NCI-H82 treated with DMSO at 0.1 percent for 48 hours (cell line): ENCODE measurements around the gene GPR180.
A peak's percentile ranks its signal among the peaks of the same experiment; 100 is the strongest.
"Not testable (repeated sequence)": the region's sequence is repeated elsewhere in the genome, so short reads cannot be mapped to it uniquely, and the experiment has no call there.

ENCODE experiments used
- DNase-seq: peaks from one replicate; lab custom pipeline; 2025; ENCODE audit not compliant: unreplicated experiment; lab: John Stamatoyannopoulos, UW

GPR180 gene

DNA sequence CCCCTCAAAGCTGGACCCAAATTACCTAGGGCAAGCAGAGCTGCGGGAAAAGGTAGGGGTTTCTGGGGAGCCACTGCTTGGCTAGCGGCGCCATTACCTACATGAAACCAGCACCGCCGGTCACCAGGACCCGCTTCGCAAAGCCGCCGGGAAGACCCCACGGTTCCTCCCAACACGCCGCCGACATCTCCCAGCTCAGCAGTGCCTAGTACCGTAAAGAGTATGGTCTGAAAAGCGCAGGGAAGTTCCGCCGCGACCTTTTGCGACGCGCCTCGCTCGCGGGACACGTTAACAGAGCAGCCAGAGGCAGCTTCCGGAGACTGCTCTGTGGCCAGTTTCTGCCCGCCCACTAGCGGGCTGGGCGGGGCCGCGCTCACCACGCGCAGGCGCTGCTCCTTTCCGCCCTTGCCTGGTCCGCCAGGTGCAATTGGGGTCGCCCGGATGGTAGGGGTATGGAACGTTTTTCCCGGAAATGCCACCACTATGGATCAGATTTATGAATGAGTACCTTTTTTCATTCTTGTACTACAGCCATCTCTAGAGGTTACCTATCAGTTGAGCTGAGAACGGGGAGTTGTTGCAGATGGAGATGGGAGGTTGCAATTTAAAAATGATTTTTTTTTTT is 5.6 kb upstream of the GPR180 start, which contains the start of gene TGDS:
TSS of gene TGDS (minus strand) at position 203 of the 625 bp plus-strand sequence. CDS start at position 187, 16 bp downstream.
- DNase-seq, result peak; percentile 85

DNA sequence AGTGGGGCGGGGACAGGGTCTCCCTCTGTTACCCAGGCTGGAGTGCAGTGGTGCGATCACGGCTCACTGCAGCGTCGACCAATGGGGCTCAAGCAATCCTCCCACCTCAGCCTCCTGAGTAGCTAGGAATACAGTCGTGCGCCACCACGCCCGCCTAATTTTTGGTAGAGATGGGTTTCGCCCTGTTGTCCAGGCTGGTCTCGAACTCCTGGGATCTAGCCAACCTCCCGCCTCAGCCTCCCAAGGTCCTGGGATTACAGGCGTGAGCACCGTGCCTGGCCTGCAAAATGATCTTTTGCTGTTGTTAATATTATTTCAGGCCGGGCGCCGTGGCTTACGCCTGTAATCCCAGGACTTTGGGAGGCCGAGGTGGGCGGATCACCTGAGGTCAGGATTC is 5.1 kb upstream of the GPR180 start:
- DNase-seq, result no peak

DNA sequence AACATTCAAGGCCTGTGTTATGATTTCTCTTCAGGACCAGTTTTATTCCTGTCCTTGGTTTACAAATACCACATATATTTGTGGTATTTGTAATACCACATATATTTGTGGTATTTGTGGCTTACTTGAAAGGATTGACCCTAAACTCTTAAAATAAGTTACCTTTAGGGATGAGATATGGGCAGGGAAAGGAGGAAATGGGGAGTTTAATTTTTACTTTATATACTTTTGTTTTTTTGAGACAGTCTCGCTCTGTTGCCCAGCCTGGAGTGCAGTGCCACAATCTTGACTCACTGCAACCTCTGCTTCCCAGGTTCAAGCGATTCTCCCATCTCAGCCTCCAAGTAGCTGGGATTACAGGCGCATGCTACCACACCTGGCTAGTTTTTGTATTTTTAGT is 3.4 kb upstream of the GPR180 start:
- DNase-seq, result no peak

DNA sequence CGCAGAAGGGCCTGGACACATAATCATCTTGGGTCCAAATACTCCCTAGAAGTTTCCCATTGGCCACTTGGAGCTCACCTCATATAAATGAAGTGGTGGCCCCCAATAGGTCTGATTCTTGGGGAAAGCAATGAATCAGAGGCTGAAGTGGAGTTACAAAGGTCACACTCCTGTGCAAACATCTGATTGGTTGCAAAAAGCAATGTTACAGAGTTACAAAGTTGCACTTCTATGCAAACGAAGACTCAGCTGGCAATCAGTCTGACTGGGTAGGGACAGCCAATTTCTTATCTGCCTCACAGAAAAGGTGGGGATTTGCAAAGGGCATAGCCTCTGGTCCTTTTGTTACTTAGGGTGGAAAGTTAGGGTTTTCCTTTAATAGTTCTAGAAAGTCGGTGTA is 1.8 kb upstream of the GPR180 start:
- DNase-seq, result no peak

DNA sequence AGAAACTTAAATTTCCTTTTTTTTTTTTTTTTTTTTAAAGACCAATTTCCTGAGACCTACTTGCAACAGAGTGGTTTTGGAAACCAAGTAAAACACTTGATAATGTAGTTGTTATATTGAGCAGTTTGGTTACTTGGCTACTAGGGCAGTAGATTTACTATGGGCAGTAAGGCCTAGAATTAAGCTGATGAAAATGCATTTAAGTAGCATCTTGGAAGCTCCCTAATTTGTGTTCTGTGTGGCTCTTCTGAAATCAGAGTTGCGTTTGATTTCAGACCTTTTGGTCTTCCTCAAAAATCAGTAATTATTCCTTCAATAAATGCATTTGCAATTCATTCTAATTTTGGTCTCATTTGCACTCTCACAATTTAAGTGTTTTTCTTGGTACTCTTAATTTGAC is 810 bp downstream of the GPR180 start:
- peak; percentile 51 for DNase-seq

DNA sequence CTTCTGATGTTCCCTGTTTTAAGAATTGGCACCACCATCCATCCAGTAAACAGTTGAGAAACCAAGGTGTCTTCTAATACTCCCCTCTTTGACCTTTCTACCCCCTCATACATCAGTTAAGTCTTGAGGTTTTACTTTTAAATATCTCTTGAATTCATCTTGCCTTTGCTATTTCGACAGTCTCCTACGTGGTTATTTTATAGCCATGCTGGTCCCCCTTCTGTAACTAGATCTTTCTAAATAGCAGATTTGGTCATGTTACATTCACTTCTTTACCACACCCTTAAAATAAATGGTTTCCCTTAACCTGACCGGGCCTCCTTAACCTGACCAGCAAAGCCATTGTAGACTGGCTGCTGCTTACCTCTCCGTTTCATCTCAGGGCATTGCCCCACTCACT is 5.4 kb downstream of the GPR180 start:
- DNase-seq, result no peak

DNA sequence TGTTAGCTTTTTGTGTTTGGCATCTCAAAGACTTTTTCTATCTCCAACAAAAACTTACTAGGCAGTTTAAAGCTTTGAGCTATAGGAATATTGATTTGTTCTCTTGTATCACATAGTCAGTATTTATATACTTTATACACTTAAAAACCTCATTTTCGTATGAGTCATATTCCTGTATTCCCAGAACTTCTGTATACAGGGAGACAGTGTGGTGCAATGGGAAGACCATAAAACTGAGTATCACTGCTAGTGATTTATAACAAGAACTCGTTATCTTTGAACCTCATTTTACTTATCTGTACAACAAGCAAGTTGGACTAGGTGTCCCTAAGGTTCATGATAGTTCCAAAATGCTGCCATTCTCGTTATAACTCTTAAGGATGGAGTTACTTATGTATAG is 6.3 kb downstream of the GPR180 start:
- DNase-seq, result no peak

DNA sequence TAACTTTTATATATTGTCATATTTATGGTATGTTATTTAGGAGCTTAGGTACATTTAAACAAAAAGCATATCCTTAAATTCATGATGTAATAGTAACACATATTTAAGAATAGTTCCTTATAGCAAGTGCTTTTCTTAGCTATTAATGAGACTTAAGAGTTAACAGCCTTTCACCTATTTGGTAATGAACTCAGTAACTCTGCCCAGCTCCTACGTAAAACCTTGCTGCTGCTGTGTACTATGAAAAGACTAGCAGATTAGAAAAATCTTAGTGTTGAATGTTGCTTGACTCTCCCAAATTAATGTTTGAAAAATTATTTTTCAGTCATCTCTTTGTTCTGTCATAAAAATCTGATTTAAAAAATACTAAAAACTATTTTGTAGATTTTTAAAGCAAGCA is 6.9 kb downstream of the GPR180 start:
- DNase-seq, result peak; percentile 51

DNA sequence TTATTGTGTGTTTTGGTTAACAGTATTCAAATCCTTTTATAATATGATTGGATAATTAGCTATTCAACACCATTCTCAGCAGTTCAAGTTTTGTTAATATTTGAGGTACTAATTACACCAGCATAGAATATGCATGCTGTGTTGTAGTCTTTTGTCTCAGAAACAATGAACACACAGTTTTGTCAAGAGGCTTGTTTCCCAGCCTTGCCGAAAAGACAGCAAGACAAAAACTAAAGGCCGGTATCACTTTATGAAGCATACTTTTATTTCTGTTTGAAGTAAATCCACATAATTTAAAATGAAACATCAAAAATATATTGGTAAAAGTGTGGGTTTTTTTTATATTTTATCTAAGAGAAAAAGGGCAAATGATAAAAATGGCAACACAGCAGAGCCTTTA is 7.5 kb downstream of the GPR180 start:
- DNase-seq, result no peak

DNA sequence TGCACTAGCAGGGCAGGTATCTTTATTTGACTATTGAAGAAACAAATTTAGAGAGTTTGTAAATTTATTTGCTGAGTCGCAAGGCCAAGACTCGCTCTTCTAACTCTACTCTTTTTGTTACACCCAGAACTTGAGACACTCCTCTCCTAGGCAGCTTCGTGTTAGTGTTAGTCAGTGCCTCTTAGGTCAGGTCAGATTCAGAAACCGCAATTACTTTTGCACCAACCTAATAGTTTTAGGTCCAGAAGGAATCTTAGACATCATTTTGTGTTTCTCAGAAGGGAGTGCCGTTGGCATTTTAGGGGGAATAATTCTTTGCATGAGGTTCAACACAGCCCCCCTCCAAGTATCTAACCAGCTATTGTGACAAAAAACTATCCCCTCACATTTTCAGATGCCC is 8.8 kb downstream of the GPR180 start:
- DNase-seq, result no peak

DNA sequence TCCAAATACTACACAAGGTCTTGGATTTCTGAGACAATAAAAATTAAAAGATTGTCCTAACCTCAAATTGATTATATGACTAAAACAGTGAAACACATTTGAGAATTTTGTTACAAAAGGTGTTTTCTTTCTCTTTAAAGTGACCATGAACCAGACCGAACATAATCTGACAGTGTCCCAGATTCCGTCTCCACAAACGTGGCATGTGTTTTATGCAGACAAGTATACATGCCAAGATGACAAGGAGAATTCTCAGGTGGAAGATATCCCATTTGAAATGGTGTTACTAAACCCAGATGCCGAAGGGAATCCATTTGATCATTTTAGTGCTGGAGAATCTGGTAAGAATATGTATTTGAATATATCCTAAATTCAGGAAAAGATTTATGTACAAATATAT is 10.4 kb downstream of the GPR180 start:
- peak; percentile 65 for DNase-seq

DNA sequence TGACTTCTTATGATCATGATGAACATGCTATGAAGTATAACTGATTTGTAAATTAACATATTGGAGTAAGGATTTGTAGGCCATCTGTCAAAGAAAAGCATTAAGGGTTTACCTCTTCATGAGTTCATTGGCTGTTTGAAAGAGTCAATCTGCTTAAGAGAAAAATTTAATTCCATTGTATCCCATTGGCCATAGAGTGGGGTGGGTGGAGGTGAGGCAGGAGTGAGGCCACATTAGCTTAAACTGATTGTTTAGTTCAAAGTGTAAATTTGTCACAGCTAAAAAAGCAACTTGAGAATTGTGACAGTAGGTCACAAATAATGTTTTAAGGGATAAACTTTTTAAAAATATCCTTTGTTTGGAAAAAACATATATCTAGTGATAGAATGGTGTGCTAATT is 11.4 kb downstream of the GPR180 start:
- peak; percentile 99 for DNase-seq

DNA sequence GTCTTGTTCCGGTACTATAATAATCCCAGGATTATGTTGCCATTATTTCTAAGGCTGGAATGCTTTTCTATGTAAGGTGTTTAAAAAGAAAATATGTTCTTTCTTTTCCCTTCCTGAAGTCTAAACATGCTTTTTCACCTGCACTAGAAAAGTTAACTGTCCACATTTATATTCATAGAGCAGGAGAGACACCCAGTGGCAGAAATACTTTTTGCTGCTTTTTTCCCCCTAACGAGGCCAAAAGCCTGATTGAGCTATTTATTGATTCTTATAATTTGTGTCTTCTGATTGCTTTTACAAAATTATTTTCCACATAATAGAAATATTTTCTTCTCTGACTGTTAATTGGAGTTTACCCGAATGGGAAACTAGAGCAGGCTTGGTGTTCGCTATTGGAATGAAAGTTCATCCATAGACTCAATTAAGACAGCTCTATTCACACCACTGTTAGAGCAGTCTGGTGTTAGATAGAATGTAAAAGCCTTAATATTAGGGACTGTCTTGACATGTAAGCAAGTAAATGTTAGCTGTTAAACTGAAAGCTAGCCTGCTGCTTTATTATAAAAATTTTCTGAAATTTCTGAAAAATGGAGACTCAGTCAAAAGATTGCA is 15.8 kb downstream of the GPR180 start:
- peak; percentile 52 for DNase-seq

DNA sequence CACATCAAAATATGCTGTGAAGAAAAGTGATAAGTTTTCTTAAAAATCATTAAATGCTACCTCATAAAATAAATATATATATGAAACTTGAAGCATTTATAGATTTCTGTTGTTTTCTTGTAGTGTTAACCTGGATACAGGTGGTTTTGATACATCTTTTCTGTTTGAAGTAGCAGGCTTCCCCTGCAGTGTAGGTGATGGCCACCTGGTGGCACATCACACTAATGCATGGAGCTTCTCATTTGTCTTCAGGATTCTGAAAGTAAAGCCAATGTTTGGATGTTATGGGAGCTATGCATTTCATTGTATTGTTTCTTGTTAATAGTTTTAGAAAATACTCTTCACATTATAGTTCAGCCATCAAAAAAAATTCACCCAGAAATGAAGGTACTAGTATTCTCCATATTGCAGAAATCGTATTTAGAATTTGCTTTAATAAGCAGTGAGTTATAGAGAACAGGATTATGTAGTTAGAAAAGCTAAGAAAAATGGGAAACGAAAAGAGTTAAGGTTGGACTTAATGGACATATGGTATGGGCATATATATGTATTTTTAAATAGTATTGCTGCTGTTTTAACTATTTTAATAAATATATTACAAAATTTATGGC is 18.7 kb downstream of the GPR180 start:
- DNase-seq, result peak; percentile 40

DNA sequence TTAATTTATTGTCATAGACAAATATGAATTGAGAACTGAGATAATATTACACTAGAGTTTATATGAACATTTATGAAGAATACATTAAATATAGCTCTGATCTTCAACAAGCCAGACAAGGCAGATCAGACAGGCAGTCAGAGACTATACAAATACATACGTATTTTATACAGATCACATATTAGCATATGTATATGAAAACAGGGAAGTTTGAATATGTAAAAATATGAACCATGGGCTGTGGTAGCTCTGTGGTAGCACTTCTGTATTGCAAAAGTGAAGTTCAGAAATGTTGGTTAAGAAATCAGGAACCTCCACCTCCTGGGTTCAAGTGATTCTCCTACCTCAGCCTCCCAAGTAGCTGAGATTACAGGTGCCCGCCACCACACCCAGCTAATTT is 20.7 kb downstream of the GPR180 start:
- DNase-seq, result no peak

DNA sequence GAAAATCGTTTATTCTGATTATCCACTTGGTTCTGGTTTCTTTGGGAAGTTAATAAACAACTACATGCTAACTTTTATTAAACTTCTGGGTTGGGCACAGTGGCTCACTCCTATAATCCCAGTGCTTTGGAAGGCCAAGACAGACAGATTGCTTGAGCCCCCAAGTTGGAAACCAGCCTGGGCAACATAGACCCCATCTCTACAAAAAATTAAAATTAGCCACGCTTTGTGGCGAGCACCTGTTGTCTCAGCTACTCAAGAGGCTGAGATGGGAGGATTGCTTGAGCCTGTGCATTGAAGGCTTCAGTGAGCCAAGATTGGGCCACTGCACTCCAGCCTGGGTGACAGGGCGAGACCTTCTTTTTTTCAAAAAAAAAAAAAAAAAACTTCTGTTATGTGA is 21.7 kb downstream of the GPR180 start:
- no peak for DNase-seq

DNA sequence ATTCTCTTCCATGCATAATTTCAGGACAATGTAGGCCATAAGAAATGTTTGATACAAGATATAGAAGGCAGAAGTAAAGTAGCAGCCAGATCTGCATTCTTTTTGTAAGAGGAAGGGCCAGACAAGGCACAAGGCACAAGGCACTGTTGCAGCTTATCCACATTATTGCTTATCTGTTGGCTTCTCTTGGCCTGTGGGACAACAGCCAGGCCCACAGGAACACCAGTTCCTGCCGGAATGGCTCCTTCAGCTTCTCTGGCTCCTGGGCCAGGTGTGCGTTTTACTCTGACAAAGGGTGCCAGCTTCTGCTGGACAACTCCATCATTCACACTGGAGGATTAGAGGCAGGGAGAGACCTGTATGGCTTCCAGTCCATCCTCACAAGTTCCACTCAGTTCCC is 29.2 kb downstream of the GPR180 start:
- no peak for DNase-seq

DNA sequence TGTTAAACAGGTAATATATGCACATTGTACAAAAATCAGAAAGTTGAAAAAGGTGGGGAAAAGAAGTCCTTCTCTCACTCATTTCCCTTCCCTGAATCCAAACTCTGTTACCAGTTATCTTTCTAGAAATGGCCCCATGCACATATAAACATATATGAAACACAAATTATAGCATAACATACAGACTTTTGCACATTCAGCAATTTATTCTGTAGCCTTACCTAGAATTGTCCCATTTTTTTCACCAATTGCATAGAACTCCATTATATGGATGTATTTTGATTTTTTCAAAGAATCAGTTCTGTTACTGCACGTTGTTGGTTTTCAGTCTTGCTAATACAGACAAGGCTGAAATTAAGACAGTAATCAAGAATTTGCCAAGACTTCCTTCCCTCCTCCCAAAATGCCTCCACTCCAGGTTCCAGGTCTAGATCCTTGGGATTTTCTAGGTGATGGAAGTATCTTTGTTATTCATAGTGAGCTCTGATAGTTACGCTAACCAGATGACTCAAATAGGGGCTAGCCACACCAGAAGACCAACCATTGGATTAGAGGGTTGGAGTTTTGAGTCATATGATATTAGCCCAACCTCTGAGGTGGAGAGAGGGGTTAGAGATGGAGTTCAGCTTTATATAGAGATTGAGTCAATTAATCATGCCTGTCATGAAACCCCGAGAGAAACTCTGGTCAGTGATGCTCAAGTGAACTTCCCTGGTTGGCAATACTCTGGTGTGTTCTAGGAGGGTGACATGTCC is 30.7 kb downstream of the GPR180 start:
- DNase-seq, result no peak

DNA sequence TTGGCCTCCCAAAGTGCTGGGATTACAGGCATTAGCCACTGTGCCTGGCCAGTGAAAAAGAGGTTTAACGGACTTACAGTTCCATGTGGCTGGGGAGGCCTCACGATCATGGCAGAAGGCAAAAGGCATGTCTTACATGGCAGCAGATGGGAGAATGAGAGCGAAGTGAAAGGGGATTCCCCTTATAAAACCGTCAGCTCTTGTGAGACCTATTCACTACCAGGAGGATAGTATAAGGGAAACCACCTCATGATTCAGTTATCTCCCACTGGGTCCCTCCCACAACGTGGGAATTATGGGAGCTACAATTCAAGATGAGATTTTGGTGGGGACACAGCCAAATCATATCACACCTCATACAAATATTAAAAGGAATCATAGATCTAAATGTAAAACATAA is 34.4 kb downstream of the GPR180 start:
- peak; percentile 13 for DNase-seq

DNA sequence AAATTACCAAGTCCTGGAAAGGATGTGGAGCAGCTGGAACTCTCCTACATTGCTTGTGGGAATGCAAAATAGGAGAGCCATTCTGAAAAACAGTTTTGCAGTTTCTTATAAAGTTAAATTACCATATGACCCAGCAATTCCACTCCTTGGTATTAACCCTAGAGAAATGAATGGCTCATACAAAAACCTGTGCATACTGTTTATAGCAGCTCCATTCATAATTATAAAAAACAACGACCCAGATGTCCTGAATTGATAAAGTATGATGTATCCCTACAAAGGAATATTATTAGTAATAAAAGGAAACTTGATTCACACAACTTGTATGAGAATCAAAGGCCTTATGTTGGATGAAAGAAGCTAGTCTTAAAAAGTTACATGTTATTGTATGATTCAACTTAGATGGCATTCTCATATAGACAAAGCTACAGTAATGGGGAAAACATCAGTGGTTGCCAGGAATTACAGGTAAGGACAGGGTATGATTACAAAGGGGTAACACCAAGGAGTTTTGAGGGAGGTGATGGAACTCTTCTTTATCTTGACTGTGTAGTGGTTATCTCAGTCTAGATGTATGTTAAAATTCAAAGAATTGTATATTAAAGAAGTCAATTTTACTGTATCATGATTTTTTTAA is 35.4 kb downstream of the GPR180 start:
- DNase-seq, result no peak

DNA sequence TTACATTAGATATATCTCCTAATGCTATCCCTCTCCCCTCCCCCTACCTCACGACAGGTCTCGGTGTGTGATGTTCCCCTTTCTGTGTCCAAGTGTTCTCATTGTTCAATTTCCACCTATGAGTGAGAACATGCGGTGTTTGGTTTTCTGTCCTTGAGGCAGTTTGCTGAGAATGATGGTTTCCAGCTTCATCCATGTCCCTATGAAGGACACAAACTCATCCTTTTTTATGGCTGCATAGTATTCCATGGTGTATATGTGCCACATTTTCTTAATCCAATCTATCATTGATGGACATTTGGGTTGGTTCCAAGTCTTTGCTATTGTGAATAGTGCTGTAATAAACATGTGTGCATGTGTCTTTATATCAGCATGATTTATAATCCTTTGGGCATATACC is 36.0 kb downstream of the GPR180 start:
- not testable (repeated sequence) for DNase-seq
